Smooth muscle cell (in vitro differentiated cells): ENCODE data around the gene CNRIP1. TPM values are rescaled to one million over a fixed set of nuclear protein-coding genes. Genes with fewer than 3 reads are reported as not detected.
A peak's percentile ranks its signal among the peaks of the same experiment; 100 is the strongest.

ENCODE experiments used
- DNase-seq: peaks from one replicate; lab custom pipeline; 2025; ENCODE audit not compliant: unreplicated experiment; lab: John Stamatoyannopoulos, UW
- H2AFZ ChIP-seq: fragments of 200-600 bp; sonication (generic); 2 replicates; pipeline ENCODE4 v1.6.0; 2016; ENCODE audit warnings: antibody characterized with exemption, low read depth, mild to moderate bottlenecking
- H3F3A ChIP-seq: fragments of 200-600 bp; sonication (generic); 2 replicates; pipeline ENCODE4 v1.6.0; 2017; ENCODE audit warnings: antibody characterized with exemption, low read depth
- H3K27ac ChIP-seq: fragments of 200-600 bp; sonication (generic); 2 replicates; pipeline ENCODE4 v1.5.1; 2016; ENCODE audit warnings: low read depth, mild to moderate bottlenecking
- H3K27me3 ChIP-seq: fragments of 200-600 bp; sonication (generic); 2 replicates; pipeline ENCODE4 v1.6.1; 2016; ENCODE audit warnings: low read depth, mild to moderate bottlenecking
- H3K36me3 ChIP-seq: fragments of 200-600 bp; sonication (generic); 2 replicates; pipeline ENCODE4 v1.5.1; 2016; ENCODE audit warnings: low read depth
- H3K4me1 ChIP-seq: fragments of 200-600 bp; sonication (generic); 2 replicates; pipeline ENCODE4 v1.5.1; 2016; ENCODE audit warnings: low read depth
- H3K4me2 ChIP-seq: fragments of 200-600 bp; sonication (generic); 2 replicates; pipeline ENCODE4 v1.6.0; 2016; ENCODE audit warnings: mild to moderate bottlenecking
- H3K4me3 ChIP-seq: fragments of 200-600 bp; sonication (generic); 2 replicates; pipeline ENCODE4 v1.5.1; 2016; ENCODE audit warnings: mild to moderate bottlenecking
- H3K79me2 ChIP-seq: fragments of 200-600 bp; sonication (generic); 2 replicates; pipeline ENCODE4 v1.6.0; 2016; ENCODE audit warnings: low read depth, mild to moderate bottlenecking
- H3K9ac ChIP-seq: fragments of 200-600 bp; sonication (generic); 2 replicates; pipeline ENCODE4 v1.6.0; 2016; ENCODE audit warnings: low read depth
- H3K9me3 ChIP-seq: fragments of 200-600 bp; sonication (generic); replicated peaks from 2 replicates; pipeline ENCODE4 v1.5.1; 2016; ENCODE audit warnings: low read depth
- H4K20me1 ChIP-seq: fragments of 200-600 bp; sonication (generic); 2 replicates; pipeline ENCODE4 v1.6.0; 2016; ENCODE audit warnings: low read depth
- WGBS: methylation state at CpG from one replicate; pipeline ENCODE4 v1.1.7; 2016; ENCODE audit warnings: low lambda C conversion rate; 5-methylcytosine and 5-hydroxymethylcytosine counted together
- polyA plus RNA-seq: library from polyadenylated mRNA; unstranded; fragments of >200 nt; fragmentation: Nextera tagmentation; extraction: Ambion mirVana; gene quantifications from 2 replicates; pipeline ENCODE4 v1.2.1, GENCODE V29; 2016
- total RNA-seq: library from RNA; depleted of rRNA; stranded (reverse); fragments of >200 nt; gene quantifications from 2 replicates; pipeline ENCODE4 v1.2.3, GENCODE V29; 2014
- TF ChIP-seq, protein P1 (sequence below): fragments of 200-600 bp; sonication (generic); IDR thresholded peaks from 2 replicates; pipeline ENCODE4 v1.5.1; 2017; ENCODE audit warnings: borderline replicate concordance, mild to moderate bottlenecking, antibody characterized with exemption; ENCODE audit not compliant: insufficient read depth, poor library complexity, severe bottlenecking

CNRIP1 gene
- total and polyA plus RNA-seq, 2 experiments from 2014 or later: 1.7 to 3.0 TPM

DNA sequence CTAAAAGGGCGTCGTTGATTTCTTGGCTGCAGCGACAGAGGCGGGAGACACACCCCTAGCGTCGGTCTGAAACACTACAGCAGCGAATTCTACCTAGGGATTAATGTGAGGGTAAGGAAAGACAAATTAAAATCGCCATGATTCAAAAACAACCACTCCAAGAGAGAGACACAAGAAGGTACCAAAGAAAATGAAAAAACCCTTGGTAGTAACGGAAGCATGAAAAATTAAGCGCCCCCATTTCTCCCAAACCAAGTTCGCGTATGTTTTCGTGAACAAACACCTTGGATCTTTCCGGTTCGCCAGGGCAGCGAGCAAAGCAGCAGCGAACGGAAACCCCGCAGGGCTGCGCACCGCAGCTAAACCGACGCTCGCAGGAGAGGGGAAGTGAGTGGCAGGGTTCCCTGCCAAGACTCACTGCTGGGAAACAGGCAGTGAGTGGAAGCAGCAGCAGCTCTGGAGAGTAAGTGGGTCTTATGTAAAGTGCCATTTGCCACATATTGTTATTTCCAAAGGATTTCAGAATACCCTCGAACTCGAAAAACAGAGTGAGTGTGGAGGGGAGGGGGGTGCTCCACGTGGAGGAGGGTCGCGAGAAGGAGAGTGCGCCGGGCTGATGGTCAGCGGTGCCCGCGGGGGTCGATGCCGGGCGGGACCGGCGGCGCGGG is 68.4 kb downstream of the CNRIP1 start:
- Histone ChIP-seq H4K20me1 (peaks cover 50% of the 10 kb centered on the region), H3K27me3 (no peaks in the 10 kb centered on the region), H3K4me3 (peak overlapping the region; percentile 97), H3K9me3 (no peaks in the 10 kb centered on the region), H3K9ac (peak overlapping the region; percentile 89), H3K4me2 (peak overlapping the region; percentile 92), H3K4me1 (peaks cover 30% of the 10 kb centered on the region), H3F3A (peaks cover 10% of the 10 kb centered on the region), H3K79me2 (peaks cover 61% of the 10 kb centered on the region), H3K27ac (peak overlapping the region; percentile 94), H3K36me3 (no peaks in the 10 kb centered on the region), H2AFZ (peak overlapping the region; percentile 81)
- 1% methylated on average over 36 of the region's 41 CpGs for WGBS
- no peak for DNase-seq
- TF ChIP-seq, protein P1, sequence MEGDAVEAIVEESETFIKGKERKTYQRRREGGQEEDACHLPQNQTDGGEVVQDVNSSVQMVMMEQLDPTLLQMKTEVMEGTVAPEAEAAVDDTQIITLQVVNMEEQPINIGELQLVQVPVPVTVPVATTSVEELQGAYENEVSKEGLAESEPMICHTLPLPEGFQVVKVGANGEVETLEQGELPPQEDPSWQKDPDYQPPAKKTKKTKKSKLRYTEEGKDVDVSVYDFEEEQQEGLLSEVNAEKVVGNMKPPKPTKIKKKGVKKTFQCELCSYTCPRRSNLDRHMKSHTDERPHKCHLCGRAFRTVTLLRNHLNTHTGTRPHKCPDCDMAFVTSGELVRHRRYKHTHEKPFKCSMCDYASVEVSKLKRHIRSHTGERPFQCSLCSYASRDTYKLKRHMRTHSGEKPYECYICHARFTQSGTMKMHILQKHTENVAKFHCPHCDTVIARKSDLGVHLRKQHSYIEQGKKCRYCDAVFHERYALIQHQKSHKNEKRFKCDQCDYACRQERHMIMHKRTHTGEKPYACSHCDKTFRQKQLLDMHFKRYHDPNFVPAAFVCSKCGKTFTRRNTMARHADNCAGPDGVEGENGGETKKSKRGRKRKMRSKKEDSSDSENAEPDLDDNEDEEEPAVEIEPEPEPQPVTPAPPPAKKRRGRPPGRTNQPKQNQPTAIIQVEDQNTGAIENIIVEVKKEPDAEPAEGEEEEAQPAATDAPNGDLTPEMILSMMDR: peak; percentile 46

DNA sequence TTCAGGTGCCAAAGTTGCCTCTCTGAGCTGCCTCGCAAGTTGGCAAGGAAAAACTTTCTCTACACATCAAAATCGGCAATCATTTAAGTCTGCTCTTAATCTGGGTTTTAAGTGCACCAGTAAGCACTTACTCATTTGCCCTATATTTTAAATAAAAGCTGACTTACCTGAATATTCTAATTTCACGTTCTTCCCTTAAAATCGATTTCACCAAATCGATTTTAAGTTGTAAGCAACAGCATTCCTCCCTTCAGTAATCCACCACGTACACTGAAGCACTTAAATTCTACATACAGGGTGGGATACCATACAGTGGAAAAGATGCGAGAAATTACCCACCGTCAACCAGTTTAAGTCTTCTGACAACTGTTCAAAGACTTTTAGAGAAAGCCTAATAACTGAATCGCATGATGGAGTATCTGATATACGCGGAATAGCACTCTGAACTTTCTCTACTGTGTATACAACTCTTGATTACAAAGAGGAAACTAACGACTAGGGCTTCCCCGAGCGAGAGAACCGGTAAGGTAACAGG is 69.0 kb downstream of the CNRIP1 start:
- H3K79me2 ChIP-seq: peaks cover 68% of the 10 kb centered on the region
- H3K4me2 ChIP-seq: peak overlapping the region; percentile 92
- peaks cover 10% of the 10 kb centered on the region for H3F3A ChIP-seq
- peak overlapping the region; percentile 97 for H3K4me3 ChIP-seq
- H3K4me1 ChIP-seq: peaks cover 30% of the 10 kb centered on the region
- H4K20me1 ChIP-seq: peaks cover 57% of the 10 kb centered on the region
- peak overlapping the region; percentile 94 for H3K27ac ChIP-seq
- no peak for DNase-seq
- H3K9me3 ChIP-seq: no peaks in the 10 kb centered on the region
- no peak overlapping the region for H2AFZ ChIP-seq
- no peaks in the 10 kb centered on the region for H3K27me3 ChIP-seq
- TF ChIP-seq, protein P1: no peak
- no peaks in the 10 kb centered on the region for H3K36me3 ChIP-seq
- 7% methylated on average over 15 of the region's 15 CpGs for WGBS
- H3K9ac ChIP-seq: peak overlapping the region; percentile 89

GRCh38 chr2:68250196-68250595 is 69.6 kb downstream of the CNRIP1 start:
- peak overlapping the region; percentile 92 for H3K4me2 ChIP-seq
- peaks cover 10% of the 10 kb centered on the region for H3F3A ChIP-seq
- no peaks in the 10 kb centered on the region for H3K36me3 ChIP-seq
- peaks cover 62% of the 10 kb centered on the region for H4K20me1 ChIP-seq
- no peak overlapping the region for H2AFZ ChIP-seq
- WGBS: 49% methylated on average over 5 of the region's 5 CpGs
- H3K4me3 ChIP-seq: peak overlapping the region; percentile 97
- H3K79me2 ChIP-seq: peaks cover 73% of the 10 kb centered on the region
- DNase-seq: no peak
- TF ChIP-seq, protein P1: no peak
- peaks cover 30% of the 10 kb centered on the region for H3K4me1 ChIP-seq
- H3K9ac ChIP-seq: peak overlapping the region; percentile 89
- H3K27me3 ChIP-seq: no peaks in the 10 kb centered on the region
- H3K27ac ChIP-seq: peak overlapping the region; percentile 94
- no peaks in the 10 kb centered on the region for H3K9me3 ChIP-seq
